Activated CD8-positive, alpha-beta memory T cell treated with anti-CD3 and anti-CD28 coated beads for 4 hours (primary cell): Measurements from ENCODE around the gene KIAA1217.

Experiments
- DNase-seq, 2 donors: peaks; one replicate each; pipeline ENCODE4 v3.0.0-alpha.2; 2020; ENCODE audit warnings: low read depth in 2 of 2

KIAA1217 gene

GRCh38 chr10:24550680-24551079, 341.7 kb downstream of the KIAA1217 start:
- DNase-seq: no peak

GRCh38 chr10:24551161-24551560, 342.2 kb downstream of the KIAA1217 start:
- DNase-seq: no peak

GRCh38 chr10:24552346-24553016, 343.5 kb downstream of the KIAA1217 start:
- DNase-seq: no peak

GRCh38 chr10:24553051-24553612, 344.2 kb downstream of the KIAA1217 start:
- no peak for DNase-seq

DNA sequence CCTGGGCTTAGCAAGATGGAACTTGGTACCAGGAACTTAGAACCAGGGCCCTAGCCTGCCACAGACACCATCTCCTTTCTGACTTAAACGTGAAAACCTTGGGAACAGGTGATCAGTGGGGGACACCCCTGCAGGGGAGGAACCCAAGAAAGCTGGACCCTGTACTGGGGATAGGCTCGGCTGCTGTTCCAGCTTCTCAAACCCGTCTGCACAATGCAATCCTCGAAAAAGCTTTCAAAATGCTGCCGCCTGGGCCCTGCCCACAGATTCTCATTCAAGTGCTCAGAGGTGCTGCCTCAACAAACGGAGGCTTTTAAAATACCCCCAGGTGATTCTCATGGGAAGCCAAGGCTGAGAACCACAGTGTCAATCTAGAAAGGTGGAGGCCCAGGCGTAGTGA, 345.1 kb downstream of the KIAA1217 start:
- DNase-seq: no peak

GRCh38 chr10:24556126-24556749, 347.3 kb downstream of the KIAA1217 start:
- no peak for DNase-seq

DNA sequence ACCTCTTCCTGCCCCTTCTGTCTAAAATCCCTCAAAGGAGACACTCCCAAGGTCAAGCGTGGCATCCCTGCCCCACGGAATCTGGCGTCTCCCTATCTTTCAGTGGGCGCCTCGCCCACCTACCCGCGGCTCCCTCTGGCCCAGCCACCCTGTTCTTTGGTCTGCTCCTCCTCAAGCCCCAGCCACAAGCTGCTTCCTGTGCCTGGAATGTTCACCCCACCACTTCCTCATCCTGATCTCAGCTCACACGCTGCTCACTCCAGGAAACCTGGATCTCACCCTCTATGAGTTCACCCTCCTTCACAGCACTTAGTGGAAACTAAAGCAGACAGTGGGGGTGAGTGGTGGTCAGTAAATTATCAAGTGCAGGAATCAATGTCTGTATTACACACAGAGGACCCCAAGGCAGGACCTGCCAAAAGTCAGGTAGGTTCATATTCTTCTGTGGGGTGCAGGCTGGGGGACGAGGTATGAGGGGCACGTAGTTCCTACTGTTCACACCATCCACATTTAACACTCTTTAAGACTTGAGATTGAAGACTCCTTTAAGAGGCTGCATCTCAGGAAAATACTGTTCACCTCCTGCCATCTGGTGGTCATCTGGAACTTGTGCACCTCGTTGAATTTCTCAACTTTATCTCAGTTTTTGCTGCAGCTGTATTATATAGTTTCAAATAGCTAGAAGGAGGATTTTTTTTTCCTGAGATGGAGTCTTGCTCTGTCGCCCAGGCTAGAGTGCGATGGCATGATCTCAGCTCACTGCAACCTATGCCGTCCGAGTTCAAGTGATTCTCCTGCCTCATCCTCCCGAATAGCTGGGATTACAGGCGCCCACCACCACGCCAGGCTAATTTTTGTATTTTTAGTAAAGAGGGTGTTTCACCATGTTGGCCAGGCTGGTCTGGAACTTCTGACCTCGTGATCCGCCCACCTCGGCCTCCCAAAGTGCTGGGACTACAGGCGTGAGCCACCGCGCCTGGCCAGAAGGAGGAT, 348.1 kb downstream of the KIAA1217 start:
- no peak for DNase-seq

- DNase-seq: no peak
Observed at GRCh38 chr10:24561453-24561852, 352.5 kb downstream of the KIAA1217 start.

- DNase-seq: no peak
Observed at GRCh38 chr10:24568042-24568441, 359.1 kb downstream of the KIAA1217 start.

GRCh38 chr10:24569330-24569796, 360.4 kb downstream of the KIAA1217 start:
- DNase-seq: no peak

GRCh38 chr10:24569828-24570657, 361.1 kb downstream of the KIAA1217 start:
- DNase-seq: no peak

DNA sequence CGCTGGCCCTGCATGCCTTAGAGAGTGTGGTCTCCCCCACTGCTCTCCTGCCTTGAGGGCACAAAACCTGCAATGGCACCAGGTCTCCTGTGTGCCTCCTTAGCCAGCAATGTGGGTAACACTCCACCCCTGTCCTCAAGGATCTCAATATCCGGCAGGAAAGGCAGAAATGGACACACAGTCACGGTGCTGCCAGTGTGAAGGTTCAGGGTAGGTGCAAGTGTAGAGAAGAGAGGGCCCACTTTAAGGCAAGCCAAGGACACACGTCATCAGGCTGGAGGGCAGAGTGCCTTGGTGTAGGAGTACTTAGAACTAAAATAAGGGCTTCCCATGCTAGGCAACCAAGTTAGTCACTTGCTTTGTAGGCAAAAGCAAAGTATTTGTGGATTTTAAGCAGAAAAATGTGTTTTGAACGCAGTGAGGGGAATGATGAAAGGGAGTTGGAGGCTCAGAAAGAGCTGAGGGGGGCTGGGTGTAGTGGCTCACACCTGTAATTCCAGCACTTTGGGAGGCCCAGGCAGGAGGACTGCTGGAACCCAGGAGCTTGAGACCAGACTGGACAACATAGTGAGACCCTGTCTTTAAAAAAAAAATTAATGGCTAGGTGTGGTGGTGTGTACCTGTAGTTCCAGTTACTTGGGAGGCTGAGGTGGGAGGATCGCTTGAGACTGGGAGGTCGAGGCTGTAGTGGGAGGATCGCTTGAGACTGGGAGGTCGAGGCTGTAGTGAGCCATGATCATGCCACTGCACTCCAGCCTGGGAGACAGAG, 361.9 kb downstream of the KIAA1217 start:
- DNase-seq: no peak

- no peak for DNase-seq
Observed at GRCh38 chr10:24571870-24572450, 363.0 kb downstream of the KIAA1217 start.

- no peak for DNase-seq
Observed at GRCh38 chr10:24574161-24574560, 365.2 kb downstream of the KIAA1217 start.

GRCh38 chr10:24574578-24575155, 365.7 kb downstream of the KIAA1217 start:
- no peak for DNase-seq

- no peak for DNase-seq
Observed at GRCh38 chr10:24575481-24576002, 366.6 kb downstream of the KIAA1217 start.

DNA sequence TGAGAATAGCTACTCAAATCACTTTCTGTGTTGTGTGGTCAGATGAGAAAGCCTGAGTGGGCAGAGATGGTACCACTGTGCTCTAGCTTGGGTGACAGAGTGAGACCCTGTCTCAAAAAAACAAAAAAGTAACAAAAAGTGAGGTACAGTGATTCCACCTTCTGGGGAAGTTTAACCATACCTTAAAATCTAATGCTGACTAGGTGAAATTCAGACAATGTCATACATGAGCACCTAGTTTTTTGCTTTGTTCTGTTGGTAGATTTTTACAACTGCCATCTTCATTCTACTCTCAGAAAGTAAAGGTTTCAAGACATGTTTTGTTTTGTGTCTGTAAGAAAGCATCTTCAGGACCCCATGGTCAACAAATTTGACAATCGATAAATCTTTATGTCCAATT, 370.5 kb downstream of the KIAA1217 start:
- DNase-seq: no peak

- DNase-seq: no peak
Observed at GRCh38 chr10:24579906-24580305, 371.0 kb downstream of the KIAA1217 start.

DNA sequence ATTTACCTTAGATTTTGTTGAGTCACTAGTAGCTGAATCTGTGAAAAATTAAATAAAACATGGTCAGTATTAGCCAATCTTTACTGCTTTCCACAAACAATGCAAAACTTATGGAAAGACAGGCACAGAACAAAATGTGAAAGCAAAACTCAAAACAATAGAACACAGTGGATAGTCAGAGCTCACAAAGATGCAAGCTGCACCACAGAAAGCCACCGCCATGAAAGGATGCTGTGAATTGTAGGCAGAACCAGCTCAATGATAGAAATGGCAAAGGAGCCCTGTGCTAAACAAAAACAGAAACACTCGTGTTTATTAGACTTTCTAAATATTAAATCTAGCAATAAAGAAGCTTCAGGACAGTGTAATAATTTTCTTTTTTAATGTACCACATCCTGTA, 380.3 kb downstream of the KIAA1217 start:
- no peak for DNase-seq
